Stimulated activated CD4-positive, alpha-beta T cell treated with anti-CD3 and anti-CD28 coated beads, Interleukin-4, amount 100 ng/mL, for 1 hour (primary cell): ENCODE measurements around the gene FAAP20.

Experiments
- DNase-seq: peaks from one replicate; pipeline ENCODE4 v3.0.0-alpha.2; 2020

Gene FAAP20

DNA sequence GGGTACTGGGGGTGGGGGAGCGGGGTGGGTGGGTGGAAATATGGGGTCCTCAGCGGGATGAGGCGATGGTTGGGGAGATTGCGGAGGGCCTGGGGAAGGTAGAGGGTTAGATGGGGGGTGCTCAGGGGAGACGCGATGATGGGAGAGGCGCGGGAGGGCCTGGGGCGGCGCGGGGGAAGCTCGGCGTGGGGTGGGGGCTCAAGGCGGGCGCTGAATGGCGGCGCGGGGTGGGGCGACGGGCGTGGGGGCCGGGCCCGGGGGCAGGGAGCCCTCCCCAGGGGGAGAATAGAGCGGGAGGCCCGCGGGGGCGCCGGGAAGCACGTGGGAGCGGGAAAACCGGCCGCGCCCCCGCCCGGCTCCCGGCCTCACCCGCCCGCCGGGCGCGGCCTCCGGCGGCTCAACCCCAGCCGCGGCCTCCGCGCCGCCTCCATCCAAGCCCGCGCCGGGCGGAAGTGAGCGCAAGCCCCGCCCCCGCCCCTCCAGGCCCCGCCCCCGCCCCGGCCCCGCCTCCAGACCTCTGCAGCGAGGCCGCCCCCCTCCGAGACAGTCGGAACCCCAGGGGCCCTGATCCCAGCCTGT, at the start of gene FAAP20:
Gene FAAP20 (minus strand): TSS at position 454 of the 579 bp plus-strand sequence. CDS start 23 bp downstream, at position 431.
- DNase-seq = peak; percentile 68

GRCh38 chr1:2242814-2243725, 48.5 kb upstream of the FAAP20 start:
- no peak for DNase-seq

DNA sequence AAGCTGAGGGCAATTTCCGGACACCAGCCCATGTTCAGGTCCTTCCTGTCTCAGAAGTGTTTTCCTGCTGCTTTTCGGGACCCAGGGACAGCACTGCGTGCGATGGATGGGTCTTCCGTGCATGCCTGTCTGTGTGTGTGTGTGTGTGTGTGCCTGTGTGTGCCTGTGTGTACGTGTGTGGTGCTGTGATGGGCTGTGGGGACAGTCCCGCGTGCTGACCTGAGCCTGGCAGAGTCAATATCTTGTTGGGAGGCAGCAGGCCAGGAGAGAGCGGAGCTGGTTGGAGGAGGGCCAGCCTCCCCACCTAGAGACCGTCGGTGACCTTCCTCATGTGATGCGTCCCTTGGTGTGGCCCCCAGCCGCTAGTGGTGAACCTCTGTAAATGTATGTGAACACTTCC, 47.2 kb upstream of the FAAP20 start:
- DNase-seq = no peak

- peak; percentile 35 for DNase-seq
Measured at GRCh38 chr1:2240270-2241156, 45.9 kb upstream of the FAAP20 start.

GRCh38 chr1:2239384-2239985, 44.9 kb upstream of the FAAP20 start:
- no peak for DNase-seq

DNA sequence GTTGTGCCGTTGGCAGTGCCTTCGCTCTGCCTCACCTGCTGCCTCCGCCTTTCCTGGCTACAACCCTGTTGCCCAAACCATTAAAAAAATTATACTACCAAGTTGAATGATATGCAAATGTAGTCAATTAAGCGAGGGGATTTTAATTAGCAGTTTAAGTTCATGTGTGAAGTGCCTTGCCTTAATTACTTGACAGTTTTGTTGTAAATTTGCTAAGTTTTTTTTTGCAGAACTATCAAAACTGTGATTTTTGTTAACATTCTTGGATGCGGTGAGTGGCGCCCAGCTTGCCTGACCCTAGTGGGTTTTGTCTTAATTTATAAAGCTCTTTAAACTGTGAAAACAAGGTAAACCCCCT, 44.4 kb upstream of the FAAP20 start:
- DNase-seq = no peak

DNA sequence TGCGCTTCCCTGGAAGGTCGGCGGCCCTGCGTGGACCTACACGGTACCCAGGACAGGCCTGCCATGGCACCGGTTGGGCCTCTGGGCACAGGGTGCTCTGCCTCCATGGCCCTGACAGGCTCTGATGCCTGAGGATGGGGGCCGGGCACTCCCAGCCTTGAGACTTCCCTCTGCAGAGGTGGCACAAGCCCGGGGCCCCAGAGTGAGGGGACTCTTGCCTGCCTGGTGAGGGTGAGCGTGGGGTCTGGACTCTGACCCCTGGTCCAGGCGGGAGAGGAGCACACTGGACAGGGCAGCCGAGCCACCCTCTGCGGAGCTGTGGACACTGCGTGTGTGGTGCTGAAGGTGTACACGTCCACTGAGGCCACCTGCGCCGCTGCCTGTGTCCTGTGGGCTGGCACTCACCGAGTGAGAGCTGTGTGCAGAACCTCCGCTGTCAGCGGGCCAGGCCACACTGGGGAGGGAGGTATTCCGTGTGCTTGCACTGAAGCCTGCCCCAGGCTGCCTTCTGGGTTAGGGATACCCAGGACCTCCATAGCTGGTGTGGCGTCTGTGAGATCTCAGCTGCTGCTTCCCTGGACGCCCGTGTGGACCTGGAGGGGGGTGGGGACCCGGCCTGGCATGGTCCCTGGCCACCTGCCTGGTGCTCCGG, 43.9 kb upstream of the FAAP20 start:
- no peak for DNase-seq

DNA sequence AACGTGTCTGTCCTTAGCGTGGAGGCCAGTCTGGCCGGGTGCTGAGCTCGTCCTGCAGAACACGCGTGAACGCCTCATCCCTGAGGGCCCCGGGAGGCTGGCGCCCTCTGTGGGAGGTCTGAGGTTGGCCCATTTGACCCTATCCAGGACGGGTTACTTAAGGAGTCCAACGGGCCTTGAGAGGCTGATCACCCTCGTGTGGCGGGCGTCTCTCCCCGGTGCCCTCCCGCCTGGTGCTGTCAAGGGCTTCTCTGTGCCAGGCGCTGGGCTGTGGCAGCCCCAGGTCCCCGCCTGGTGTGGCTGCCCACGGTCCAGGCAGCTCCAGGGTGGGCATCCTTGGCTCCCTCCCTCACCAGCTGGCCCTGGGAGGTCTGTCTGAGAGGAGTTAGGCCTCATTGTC, 43.2 kb upstream of the FAAP20 start:
- DNase-seq = no peak

GRCh38 chr1:2236695-2237677, 42.4 kb upstream of the FAAP20 start:
- peak; percentile 46 for DNase-seq

DNA sequence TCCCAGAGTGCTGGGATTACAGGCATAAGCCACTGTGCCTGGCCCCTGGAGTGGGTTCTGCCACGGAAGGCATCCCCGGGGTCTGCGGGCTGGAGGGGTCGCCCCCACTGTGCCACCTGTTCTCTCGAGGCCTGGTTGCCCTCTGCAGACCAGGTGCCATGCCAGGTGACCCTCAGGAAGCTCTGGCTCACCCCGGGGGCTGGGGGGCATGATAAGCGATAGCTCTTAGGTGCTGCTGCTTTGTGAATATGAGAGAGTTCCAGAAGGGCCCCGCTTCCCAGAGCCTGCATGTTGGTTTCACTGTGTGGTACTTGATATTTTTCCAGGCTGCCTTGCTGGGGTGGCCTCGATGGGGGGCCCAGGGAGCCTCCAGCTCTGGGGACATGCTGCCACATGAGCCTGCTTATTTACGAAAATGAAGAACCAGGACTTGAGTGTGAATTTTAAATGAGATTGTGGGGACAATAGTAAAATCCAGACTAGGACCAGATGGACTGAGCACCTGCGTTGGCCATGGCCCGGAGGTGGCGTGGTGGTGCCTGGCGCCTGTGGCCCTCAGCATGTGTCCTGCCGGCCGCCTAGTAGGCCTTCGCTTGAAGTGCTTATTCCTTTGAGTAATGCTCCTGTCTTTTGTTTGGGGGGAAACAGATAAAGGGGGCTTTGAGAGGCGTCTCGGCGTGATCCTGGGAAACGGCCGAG, 40.9 kb upstream of the FAAP20 start:
- DNase-seq = no peak

GRCh38 chr1:2234762-2235113, 40.2 kb upstream of the FAAP20 start:
- no peak for DNase-seq

- peak; percentile 47 for DNase-seq
Measured at GRCh38 chr1:2233997-2234761, 39.6 kb upstream of the FAAP20 start.

GRCh38 chr1:2233468-2233867, 38.9 kb upstream of the FAAP20 start:
- no peak for DNase-seq

- no peak for DNase-seq
Measured at GRCh38 chr1:2232916-2233438, 38.4 kb upstream of the FAAP20 start.

GRCh38 chr1:2232255-2232915, 37.8 kb upstream of the FAAP20 start:
- DNase-seq = no peak

DNA sequence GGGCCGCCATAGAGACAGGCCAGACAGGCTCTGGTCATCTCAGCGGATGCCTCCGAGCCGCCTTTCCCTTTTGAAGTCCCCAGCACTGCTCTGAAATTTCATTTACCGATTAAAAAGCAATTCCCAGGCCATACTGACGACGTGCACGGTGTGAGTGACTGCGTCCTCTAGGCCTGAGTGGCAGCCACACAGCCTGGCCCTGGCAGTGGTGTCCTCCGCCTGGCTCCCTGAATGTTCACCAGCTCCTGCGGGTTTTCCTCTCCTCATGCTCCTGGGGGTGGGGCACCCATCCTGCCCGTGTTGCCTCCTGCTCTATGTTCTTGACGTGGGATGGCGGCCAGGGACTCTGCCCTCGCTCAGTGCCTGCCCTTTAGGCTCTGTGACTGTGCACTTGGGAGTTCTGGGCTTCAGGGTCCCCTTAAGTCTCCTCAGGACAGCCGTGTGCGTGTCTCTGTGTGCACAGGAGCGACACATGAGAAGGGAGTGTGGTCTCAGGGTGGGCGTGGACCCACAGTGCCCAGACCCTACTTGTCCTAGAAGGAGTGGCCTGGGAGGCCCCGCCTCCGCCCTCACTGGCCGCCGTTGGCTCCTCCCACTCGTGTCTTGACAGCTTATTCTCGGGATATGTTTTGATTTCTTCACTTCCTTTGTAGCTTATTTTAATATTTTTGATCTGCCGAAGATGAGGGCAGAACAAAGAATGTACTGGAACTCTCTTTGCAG, 37.1 kb upstream of the FAAP20 start:
- peak; percentile 70 for DNase-seq

DNA sequence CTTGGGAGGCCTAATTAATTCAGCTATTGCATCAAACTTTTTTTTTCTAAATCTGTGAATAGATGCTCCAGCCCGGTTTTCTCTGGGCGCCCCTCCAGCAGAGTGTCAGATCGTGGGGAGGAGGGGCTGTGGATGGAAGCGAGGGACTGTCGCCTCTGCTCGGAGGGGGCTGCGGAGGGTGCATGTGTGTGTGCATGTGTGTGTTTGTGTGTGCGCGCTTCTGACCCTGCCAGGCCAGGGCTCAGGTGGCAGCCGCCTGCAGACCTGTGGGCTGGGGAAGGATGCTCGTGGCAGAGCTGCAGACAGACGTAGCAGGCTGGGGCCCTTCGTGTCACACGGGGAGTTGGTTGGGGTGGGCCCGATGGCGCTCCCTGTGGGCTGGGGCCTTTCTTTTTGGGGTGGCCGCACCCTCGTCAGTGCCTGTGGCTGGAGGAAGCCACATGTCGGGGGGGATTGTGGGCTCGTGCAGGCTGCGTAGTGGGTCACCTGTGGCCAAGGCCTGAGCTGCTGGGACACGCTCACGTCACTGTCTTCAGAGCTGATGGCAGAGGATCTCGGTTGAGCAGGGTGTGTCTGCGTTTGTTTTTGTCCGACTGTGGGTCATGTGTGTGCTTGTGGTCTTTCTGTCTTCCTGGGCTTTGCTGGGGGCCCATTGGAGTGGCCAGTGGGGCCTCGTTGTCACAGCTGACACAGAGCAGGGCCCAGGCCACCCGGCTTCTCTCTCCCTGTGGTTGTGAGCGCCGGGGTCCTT, 36.4 kb upstream of the FAAP20 start:
- peak; percentile 40 for DNase-seq
